Muscle layer of duodenum (tissue), 2 donors: ENCODE data around the gene FAF2.

ENCODE experiments used
- H3K27ac ChIP-seq: one replicate; pipeline ENCODE4 v1.7.0; 2013; ENCODE audit warnings: mild to moderate bottlenecking, low read length
- H3K27me3 ChIP-seq: one replicate; pipeline ENCODE4 v1.7.0; 2013; ENCODE audit warnings: low read depth, mild to moderate bottlenecking, control low read depth, low read length
- H3K36me3 ChIP-seq, 2 donors: one replicate each; pipeline ENCODE4 v1.7.0; 2013; ENCODE audit warnings: low read length in 2 of 2, control low read depth in 1 of 2, mild to moderate bottlenecking in 1 of 2; ENCODE audit not compliant: insufficient read depth in 2 of 2, control insufficient read depth in 1 of 2
- H3K4me1 ChIP-seq, 2 donors: one replicate each; pipeline ENCODE4 v1.7.0; 2013; ENCODE audit warnings: low read length in 2 of 2, mild to moderate bottlenecking in 2 of 2, control low read depth in 1 of 2, moderate library complexity in 1 of 2; ENCODE audit not compliant: insufficient read depth in 2 of 2, control insufficient read depth in 1 of 2
- H3K4me3 ChIP-seq, 2 donors: one replicate each; pipeline ENCODE4 v1.7.0; 2013; ENCODE audit warnings: low read length in 2 of 2, low read depth in 1 of 2, mild to moderate bottlenecking in 1 of 2
- H3K9me3 ChIP-seq, 2 donors: one replicate each; pipeline ENCODE4 v1.7.0; 2013; ENCODE audit warnings: low read length in 2 of 2, control low read depth in 1 of 2, mild to moderate bottlenecking in 1 of 2; ENCODE audit not compliant: control insufficient read depth in 1 of 2
- donor health status: healthy.

The FAF2 gene

GRCh38 chr5:176489077-176489476 lies 40.9 kb downstream of the FAF2 start:
- Histone ChIP-seq H3K27me3 (no peaks in the 10 kb centered on the region), H3K27ac (no peak overlapping the region), H3K4me1 (no peaks in the 10 kb centered on the region), H3K9me3 (no peaks in the 10 kb centered on the region), H3K36me3 (peaks cover 40 to 72% of the 10 kb centered on the region in 2 donors), H3K4me3 (no peak overlapping the region)

GRCh38 chr5:176490301-176490700 lies 42.1 kb downstream of the FAF2 start:
- no peaks in the 10 kb centered on the region for H3K4me1 ChIP-seq
- no peaks in the 10 kb centered on the region for H3K27me3 ChIP-seq
- no peaks in the 10 kb centered on the region for H3K9me3 ChIP-seq
- no peak overlapping the region for H3K27ac ChIP-seq
- H3K36me3 ChIP-seq: peaks cover 47 to 82% of the 10 kb centered on the region in 2 donors
- no peak overlapping the region for H3K4me3 ChIP-seq

GRCh38 chr5:176491101-176491502 lies 42.9 kb downstream of the FAF2 start:
- H3K36me3 ChIP-seq: peaks cover 47 to 82% of the 10 kb centered on the region in 2 donors
- no peak overlapping the region for H3K4me3 ChIP-seq

GRCh38 chr5:176491901-176492300 lies 43.7 kb downstream of the FAF2 start:
- H3K9me3 ChIP-seq: no peaks in the 10 kb centered on the region
- no peaks in the 10 kb centered on the region for H3K27me3 ChIP-seq
- no peak overlapping the region for H3K4me3 ChIP-seq
- no peak overlapping the region for H3K27ac ChIP-seq
- peaks cover 49 to 85% of the 10 kb centered on the region in 2 donors for H3K36me3 ChIP-seq
- no peaks in the 10 kb centered on the region for H3K4me1 ChIP-seq

More at GRCh38 chr5:176491101-176491502, 42.9 kb downstream of the FAF2 start:
- H3K27ac ChIP-seq: no peak overlapping the region
- no peaks in the 10 kb centered on the region for H3K27me3 ChIP-seq
- H3K4me1 ChIP-seq: no peaks in the 10 kb centered on the region
- no peaks in the 10 kb centered on the region for H3K9me3 ChIP-seq

GRCh38 chr5:176492431-176492830 lies 44.2 kb downstream of the FAF2 start:
- Histone ChIP-seq H3K36me3 (peaks cover 53 to 85% of the 10 kb centered on the region in 2 donors), H3K27me3 (no peaks in the 10 kb centered on the region), H3K4me1 (no peaks in the 10 kb centered on the region)

GRCh38 chr5:176497852-176498251 lies 49.7 kb downstream of the FAF2 start:
- no peaks in the 10 kb centered on the region for H3K4me1 ChIP-seq
- no peak overlapping the region for H3K4me3 ChIP-seq
- H3K27me3 ChIP-seq: no peaks in the 10 kb centered on the region
- no peak overlapping the region for H3K27ac ChIP-seq
- no peaks in the 10 kb centered on the region for H3K9me3 ChIP-seq
- H3K36me3 ChIP-seq: peaks cover 71 to 85% of the 10 kb centered on the region in 2 donors

More at GRCh38 chr5:176492431-176492830, 44.2 kb downstream of the FAF2 start:
- Histone ChIP-seq H3K27ac (no peak overlapping the region), H3K9me3 (no peaks in the 10 kb centered on the region), H3K4me3 (no peak overlapping the region)

- Histone ChIP-seq H3K9me3 (no peaks in the 10 kb centered on the region), H3K36me3 (peaks cover 57 to 71% of the 10 kb centered on the region in 2 donors), H3K27ac (no peak overlapping the region), H3K4me1 (no peaks in the 10 kb centered on the region), H3K4me3 (no peak overlapping the region), H3K27me3 (no peaks in the 10 kb centered on the region)
Measured at GRCh38 chr5:176499273-176499672, 51.1 kb downstream of the FAF2 start.

- peaks cover 58 to 73% of the 10 kb centered on the region in 2 donors for H3K36me3 ChIP-seq
- H3K27ac ChIP-seq: no peak overlapping the region
- H3K9me3 ChIP-seq: no peaks in the 10 kb centered on the region
- no peaks in the 10 kb centered on the region for H3K27me3 ChIP-seq
- H3K4me3 ChIP-seq: no peak overlapping the region
- H3K4me1 ChIP-seq: no peaks in the 10 kb centered on the region
Measured at GRCh38 chr5:176500511-176500910, 52.3 kb downstream of the FAF2 start.

GRCh38 chr5:176501333-176501732 lies 53.1 kb downstream of the FAF2 start:
- peaks cover 50 to 71% of the 10 kb centered on the region in 2 donors for H3K36me3 ChIP-seq
- no peaks in the 10 kb centered on the region for H3K9me3 ChIP-seq
- H3K27me3 ChIP-seq: no peaks in the 10 kb centered on the region
- H3K4me1 ChIP-seq: no peaks in the 10 kb centered on the region
- H3K27ac ChIP-seq: no peak overlapping the region
- no peak overlapping the region for H3K4me3 ChIP-seq

GRCh38 chr5:176503496-176503895 lies 55.3 kb downstream of the FAF2 start:
- no peaks in the 10 kb centered on the region for H3K27me3 ChIP-seq
- H3K36me3 ChIP-seq: peaks cover 52 to 74% of the 10 kb centered on the region in 2 donors
- H3K4me3 ChIP-seq: no peak overlapping the region
- no peaks in the 10 kb centered on the region for H3K4me1 ChIP-seq
- no peak overlapping the region for H3K27ac ChIP-seq
- no peaks in the 10 kb centered on the region for H3K9me3 ChIP-seq

- Histone ChIP-seq H3K27ac (no peak overlapping the region), H3K36me3 (peaks cover 35 to 45% of the 10 kb centered on the region in 2 donors), H3K4me1 (no peaks in the 10 kb centered on the region), H3K4me3 (no peak overlapping the region), H3K27me3 (no peaks in the 10 kb centered on the region), H3K9me3 (no peaks in the 10 kb centered on the region)
Measured at GRCh38 chr5:176507911-176508310, 59.7 kb downstream of the FAF2 start.

GRCh38 chr5:176508603-176509002 lies 60.4 kb downstream of the FAF2 start:
- H3K4me1 ChIP-seq: no peaks in the 10 kb centered on the region
- no peak overlapping the region for H3K4me3 ChIP-seq
- H3K27ac ChIP-seq: no peak overlapping the region
- H3K27me3 ChIP-seq: no peaks in the 10 kb centered on the region
- no peaks in the 10 kb centered on the region for H3K9me3 ChIP-seq
- peaks cover 35 to 45% of the 10 kb centered on the region in 2 donors for H3K36me3 ChIP-seq
